ENCODE measurements around the gene C16orf86.
"Not testable (repeated sequence)": the region's sequence is repeated elsewhere in the genome, so short reads cannot be mapped to it uniquely, and the experiment has no call there.

The C16orf86 gene

DNA sequence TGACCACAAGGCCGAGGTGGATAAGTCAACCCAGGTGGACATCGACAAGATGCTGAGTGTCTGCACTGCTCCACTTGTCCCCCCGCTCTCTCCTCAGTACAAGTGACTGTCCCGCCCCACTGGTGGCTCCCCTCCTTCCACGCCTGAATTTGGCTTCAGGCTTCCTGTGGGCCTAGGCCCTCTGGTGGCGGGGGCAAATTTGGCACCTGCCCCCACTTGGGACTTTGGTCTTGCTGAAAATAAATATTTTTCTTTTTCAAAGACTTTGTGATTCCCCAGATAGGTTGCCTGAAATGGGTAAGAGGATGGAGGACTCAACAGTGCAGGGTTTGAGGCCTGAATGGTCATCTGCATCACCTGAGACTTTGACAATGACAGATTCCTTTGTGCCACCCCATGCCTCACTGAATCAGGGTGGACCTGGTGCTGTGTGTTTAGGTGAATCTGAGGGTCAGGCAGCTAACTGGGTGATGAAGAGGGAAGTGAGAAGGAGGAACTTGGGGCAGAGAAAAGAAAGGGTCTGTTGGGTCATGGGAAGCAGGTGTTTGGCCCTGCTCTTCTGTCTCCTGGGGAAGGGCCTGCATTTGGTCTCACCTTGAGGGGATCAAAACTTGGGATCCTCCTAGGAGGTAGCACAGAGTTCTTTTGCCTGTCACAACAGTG lies 2.0 kb downstream of the C16orf86 start:
- DNase-seq, result no peak

DNA sequence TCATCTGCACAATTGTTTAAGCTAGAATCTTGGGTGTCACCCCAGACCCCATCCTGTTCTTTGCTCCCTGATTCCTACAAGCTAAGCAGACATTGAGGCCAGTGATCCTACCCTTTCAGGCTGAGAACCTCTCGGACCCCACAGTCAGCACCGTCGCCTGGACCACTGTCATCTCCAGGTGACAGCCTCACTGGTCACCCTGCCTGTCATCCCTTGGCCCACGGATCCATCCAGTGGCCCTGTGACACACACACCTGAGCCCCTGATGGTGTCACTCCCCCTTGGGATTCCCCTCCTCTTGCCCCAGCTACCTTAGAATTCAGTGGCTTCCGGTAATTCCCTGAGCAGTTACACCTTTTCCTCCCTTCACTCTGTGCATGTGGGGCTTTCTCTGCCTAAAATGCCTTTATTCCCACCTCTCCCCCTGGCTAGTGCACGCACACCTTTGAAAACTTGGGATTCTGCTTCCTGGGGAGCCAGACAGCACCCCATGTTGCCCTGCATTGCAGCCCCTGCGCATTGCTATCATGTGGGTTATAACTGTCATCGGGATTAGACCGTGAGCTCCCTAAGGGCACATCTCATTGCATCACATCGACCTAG lies 3.0 kb downstream of the C16orf86 start:
- no peak for DNase-seq

DNA sequence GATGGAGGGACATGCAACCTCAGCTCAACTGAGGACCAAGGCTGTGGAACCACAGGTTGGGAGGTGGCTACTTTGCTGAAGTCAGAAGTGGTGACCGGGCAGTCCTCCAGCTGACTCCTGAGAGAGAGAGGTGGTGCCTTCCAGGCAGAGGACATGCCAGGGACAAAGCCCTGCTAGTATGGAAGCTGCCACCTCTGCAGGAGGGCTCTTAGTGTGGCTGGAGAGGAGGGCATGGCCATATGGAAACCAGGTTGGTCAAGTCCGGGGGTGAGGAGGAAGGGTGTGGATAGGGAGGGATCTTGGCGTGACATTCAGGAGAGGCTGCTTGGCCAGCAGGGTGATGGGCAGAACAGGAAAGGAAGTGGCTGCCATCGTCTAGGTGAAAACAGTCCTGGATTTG lies 5.7 kb downstream of the C16orf86 start:
- no peak for DNase-seq

DNA sequence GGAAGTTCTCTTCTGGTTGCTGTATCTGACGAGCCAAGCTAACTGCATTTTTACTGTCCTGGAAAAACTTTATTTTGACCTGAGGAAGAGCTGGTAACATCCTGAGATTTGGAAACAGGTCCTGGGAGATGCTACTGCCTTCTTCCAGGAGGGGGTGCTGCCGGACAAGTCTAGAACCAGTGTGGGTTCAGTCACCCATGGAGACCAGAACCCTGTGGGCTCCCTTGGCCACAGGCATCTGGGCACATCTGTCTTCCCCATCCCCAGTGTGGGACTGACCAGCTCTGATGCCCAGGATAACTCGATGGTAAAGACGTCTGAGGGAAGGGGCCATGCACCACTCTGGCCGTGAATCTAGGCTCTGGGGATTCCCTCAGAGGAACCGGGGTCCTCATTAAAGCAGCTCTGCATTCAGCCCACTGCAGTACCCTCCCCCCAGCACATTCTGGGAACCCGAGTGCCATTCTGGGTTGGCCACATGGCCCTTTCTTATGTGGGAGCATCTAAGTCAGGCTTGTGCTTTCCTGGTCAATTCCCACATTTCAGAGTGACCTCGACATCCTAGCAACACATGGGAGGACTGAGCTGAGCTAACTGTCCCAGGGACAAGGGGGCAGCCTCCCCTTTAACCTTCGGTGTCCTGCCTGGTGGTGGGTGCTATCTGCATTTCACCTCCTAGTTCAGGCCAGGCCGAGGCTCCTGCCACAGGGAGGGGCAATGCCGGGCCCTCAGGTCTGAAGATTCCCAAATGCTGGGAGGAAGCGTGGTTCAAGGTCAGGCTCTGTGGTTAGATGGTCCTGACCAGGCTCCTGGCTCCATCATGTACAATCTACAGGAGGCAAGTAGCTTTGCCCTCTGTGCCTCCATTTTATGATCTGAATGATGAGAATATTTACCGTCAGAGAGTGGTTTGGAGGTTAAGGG lies 6.4 kb downstream of the C16orf86 start:
- DNase-seq, result no peak

DNA sequence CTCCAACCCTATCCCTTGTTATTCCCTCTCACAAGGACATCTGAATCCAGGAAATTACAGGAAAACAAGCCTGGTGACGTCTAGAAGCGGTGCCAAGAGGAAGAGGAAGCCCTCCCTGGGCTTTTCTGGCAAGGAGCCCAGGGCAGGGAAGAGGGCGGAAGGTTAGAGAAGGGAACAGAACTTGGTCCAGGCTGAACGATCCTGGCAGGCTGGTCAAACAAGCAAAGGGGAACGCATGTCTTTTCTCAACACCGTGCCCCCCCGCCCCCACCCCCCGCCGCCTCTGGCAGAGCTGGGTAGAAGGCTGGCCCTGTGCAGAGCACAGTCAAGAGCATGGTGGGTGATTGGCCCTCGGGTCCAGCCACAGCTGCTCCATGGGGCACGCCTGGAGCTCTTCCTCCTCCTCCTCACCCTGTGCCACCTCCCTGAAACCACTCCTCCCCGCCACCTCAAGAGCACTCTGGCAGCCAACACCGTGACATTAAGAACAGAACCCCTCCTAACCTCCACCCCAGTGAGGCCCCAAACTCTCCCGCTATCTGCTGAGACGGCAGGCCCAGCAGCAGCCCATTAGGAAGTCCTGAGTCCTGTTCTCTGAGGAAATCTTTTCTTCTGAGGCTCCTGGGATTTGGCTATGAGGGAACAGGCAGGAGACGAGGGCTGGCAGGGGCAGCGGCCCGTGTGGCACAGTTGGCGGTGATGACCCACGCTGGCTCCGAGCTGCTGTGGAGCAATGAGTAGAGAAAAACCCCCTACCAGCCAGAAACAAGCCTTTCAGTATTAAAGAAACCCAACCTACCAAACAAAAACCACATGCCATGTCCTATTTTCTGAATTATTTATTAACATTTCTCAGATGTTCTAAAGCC lies 7.3 kb downstream of the C16orf86 start:
- DNase-seq, result no peak

DNA sequence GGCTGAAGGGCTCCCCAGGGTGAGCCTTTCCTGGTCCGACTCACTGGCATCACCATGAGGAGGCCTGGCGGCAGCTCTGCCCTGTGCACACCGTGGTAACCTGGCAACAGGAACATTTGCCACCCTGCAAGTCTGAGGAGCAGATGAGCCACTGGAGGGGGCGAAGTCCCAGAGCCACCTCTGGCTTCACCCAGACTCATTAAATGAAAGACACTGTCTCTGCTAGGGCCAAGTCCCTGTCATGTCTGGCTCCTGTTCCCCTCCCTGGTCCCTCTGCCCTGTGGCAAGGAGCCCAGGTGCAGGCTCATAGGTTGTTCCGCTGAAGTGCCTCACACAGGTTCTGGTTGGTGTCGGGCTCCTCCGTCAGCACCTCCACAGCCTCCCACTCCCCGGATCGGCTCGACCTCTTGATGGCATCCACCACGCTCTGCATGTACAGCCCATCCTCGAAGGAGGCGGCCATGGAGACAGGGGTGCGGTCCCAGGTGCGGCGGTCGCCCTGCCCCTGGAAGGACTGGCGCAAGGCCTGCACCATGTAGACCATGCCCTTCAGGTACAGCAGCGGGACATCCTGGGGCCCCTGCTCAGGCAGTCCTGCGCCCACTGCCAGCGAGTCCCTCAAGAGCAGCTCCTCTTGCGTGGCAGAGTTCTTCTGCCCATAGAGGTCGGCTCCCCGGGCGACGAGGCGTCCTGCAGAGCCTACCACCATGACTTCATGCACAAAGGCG lies 8.4 kb downstream of the C16orf86 start:
- DNase-seq, result no peak

DNA sequence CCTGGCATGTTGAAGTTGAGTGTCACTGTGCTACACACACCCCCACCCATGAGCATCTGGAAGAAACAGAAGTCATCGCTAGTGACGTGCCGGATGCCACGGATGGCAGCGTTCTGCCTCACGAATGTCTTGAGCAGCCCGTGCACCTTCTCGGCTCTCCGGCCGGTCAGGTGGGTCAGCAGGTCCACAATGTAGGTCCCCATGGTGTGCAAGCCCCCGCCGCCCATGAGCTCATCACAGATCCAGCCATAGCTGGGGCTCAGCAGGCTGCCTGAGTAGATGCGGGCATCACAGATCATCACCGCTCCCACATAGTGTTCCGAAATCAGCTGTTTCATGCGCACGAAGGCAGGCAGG lies 8.9 kb downstream of the C16orf86 start:
- no peak for DNase-seq

DNA sequence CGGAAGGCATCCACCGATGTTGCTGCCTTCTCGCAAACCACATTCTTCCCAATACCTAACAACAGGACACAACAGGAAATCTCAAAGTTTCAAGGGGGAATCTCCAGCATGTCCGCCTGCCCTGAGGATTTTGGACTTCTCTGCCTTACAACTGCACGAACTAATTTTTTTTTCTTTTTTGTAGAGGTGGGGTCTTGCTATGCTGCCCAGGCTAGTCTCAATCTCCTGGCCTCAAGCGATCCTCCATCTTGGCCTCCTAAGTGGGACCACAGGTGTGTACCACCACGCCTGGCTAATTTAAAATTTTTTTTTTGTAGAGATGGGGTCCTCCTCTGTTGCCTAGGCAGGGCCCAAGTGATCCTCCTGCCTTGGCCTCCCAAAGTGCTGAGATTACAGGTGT lies 9.4 kb downstream of the C16orf86 start:
- no peak for DNase-seq

DNA sequence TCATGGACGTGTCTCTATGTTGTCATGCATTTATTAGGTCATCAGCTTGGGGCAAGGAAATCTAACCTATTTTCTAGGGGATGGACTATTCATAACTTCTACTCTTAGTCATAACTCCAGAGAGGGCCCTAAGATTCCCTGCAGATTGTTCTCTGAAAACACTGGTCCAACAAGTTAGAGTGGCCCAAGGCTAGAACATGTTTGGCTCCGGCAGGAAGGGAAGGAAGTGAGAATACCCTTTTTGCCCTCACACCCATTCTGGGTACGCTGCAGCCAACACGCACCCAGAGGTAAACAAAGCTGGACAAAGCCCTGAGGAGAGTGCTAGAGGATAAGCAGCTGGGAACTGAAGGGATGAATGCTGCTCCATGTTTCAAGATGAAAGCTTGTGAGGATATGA lies 9.9 kb downstream of the C16orf86 start:
- no peak for DNase-seq

DNA sequence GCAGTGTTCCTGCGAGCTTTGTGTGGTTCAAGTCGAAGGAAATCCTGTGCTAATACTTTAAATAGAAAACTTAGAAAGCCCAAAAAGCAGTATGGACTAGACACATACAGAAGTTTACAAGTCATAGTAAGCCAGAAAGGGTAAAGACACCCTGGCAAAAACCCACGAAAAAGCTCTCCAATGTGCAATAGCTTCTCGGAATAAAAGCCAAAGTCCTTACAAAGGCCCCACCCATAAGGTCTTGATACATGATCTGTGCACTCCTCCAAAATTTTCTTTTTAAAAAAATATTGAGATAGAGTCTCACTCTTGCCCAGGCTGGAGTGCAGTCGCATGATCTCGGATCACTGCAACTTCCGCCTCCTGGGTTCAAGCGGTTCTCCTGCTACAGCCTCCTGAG lies 10.3 kb downstream of the C16orf86 start:
- no peak for DNase-seq

DNA sequence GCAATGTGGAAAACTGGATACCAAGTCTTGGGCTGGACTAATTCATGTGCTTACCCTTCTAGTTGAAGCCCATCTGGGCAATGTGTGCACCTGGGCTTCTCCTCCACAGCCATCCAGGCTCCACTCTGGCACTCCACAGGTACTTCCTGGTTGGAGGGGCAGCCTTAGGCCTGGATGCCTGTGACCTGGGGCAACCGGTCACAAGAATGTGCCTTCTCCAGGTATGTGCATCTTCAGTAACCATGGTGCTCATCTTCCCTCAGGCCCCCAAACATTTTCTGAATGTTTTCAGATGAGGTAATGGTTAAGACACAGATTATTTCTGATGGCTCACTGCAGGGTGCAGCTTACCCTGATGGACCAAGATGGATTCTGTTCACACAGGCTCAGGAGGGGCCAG lies 11.1 kb downstream of the C16orf86 start:
- no peak for DNase-seq

DNA sequence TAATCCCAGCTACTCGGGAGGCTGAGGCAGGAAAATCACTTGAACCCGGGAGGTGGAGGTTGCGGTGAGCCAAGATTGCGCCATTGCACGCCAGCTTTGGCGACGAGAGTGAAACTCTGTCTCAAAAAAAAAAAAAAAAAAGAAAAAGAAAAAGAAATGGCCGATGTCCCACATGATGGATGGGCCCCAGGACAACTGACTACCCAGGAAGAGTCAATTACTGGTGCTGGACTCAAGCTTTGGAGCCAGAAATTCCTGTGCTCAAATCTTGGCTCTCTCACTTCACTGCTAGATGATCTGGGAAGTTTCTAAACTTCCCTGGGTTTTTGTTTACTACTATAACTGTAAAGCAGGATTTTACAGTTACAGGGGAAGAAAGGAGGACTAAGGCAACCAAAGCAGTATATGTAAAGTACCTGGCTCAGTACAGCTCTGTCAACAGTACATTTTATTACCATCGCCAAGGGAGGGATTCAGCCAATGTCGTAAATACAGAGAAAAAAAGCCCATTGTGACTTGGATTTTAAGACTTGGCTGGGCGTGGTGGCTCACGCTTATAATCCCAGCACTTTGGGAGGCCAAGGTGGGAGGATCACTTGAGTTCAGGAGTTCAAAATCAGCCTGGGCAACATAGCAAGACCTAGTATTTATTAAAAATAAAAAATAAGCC lies 11.9 kb downstream of the C16orf86 start:
- DNase-seq, result no peak

DNA sequence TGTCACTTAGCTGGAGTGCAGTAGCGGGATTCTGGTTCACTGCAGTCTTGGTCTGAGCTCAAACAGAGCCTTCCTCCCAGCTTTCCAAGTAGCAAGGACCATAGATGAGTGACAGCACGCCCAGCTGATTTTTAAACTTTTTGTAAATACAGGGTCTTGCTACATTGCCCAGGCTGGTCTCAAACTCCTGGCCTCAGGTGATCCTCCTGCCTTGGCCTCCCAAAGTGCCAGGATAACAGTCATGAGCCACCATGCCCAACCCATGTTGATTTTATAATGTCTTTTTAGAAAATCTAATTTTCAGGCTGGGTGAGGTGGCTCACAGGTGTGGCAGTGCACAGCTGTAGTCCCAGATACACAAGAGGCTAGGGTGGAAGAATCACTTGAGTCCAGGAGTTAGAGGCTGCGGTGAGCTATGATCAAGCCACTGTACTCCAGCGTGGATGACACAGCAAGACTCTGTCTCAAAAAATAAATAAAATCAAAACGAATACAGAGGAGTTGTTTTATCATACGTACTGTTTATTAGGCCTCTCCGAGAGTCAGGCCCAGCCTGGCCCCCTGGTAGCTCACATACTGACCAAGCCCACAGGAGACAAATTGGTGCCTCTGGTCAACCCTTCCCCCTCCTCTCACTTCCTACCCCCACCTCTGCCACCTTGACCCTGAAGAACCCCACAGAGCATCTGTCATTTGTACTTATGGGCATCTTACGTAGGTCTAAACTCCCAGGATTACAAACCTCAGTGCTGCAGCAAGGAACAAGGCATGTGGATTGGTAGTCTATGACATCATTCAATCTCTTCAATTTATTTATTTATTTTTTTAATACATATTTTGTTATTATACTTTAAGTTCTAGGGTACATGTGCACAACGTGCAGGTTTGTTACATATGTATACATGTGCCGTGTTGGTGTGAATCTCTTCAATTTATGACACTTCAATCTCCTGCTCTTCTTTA lies 13.6 kb downstream of the C16orf86 start:
- no peak for DNase-seq

DNA sequence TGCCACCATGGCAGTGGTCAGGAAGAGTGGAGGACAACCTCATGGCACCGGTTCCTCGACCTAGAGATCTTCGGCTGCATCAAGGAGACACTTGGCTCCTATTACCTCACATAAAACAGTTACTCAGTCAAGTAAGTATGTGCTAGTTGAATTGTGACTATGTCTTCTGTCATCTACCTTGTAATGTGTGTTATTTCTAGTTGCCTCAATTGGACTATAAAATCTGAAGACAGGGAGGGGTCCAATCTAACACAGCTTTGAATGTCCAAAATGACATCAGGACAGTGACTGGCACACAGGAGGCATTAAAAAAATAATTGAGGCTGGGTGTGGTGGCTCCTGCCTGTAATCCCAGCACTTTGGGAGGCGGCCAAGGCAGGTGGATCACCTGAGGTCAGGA lies 17.2 kb downstream of the C16orf86 start:
- DNase-seq, result no peak

DNA sequence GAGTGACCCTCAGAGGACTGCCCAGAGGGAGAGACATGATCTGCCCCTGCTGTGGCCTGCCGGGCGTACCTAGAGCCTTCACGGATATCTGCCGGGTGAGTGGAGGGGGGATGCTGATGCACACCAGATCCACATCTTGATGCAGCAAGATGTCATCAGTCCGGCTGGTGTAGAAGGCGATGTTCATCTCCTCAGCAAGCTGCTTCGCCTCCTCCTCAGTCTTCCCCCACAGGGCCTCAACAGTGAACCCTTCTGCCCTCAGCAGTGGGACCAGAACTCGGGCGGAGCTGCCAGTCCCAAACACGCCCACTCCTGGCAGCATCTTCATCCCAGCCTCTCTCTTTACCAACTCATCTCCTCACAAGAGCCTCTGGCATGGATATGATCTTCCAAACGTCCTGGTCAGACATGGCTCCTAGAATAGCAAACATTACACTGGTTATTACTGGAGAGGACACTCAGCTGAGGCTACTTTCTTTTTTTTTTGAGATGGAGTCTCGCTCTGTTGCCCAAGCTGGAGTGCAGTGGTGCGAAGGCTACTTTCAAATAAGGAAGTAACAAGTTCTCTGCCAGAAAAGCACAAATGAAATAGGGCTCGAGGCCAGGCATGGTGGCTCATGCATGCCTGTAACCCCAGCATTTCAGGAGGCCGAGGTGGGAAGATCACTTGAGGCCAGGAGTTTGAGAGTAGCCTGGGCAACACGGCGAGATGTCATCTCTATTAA lies 18.9 kb downstream of the C16orf86 start:
- no peak for DNase-seq

DNA sequence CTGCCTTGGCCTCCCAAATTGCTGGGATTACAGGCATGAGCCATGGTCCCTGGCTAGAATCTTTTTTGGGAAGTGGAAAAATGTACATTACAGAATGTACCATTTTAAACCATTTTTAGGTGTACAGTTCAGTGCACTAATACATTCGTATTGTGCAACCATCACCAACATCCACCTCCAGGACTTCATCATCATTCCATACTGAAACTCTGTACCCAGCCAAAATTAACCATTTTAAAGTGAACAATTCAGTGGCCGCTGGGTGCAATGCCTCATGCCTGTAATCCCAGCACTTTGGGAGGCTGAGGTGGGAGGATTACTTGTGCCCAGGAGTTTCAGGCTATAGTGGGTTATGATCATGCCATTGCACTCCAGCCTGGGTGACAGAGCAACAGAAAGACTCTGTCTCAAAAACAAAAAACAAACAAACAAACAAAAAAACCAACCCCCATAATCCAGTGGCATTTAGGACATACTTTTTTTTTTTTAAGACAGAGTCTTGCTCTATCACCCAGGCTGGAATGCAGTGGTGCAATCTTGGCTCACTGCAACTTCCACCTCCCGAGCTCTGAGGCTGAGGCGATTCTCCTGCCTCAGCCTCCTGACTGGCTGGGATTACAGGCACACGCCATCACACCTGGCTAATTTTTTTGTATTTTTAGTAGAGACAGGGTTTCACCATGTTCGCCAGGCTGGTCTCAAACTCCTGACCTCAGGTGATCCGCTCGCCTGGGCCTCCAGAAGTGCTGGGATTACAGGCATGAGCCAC lies 27.1 kb downstream of the C16orf86 start:
- not testable (repeated sequence) for DNase-seq

DNA sequence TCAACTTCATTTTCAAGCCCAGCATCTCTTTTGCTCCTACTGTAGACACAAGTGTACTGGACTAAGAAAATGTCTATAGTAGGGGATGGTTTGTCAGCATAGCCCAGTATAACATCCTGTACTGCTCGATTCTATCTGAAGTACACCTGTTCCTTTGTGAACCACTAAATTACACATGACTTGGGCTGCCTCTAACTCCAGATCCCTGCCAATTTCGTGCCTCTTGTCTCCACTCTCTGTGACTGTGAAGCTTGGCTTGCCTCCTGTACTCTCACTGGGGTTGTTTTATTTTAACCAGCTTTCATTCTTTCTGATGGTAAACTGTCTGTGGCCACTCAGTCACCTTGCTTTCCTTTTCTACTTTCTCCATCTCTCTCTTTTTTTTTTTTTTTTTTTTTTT lies 28.0 kb downstream of the C16orf86 start:
- DNase-seq, result no peak

DNA sequence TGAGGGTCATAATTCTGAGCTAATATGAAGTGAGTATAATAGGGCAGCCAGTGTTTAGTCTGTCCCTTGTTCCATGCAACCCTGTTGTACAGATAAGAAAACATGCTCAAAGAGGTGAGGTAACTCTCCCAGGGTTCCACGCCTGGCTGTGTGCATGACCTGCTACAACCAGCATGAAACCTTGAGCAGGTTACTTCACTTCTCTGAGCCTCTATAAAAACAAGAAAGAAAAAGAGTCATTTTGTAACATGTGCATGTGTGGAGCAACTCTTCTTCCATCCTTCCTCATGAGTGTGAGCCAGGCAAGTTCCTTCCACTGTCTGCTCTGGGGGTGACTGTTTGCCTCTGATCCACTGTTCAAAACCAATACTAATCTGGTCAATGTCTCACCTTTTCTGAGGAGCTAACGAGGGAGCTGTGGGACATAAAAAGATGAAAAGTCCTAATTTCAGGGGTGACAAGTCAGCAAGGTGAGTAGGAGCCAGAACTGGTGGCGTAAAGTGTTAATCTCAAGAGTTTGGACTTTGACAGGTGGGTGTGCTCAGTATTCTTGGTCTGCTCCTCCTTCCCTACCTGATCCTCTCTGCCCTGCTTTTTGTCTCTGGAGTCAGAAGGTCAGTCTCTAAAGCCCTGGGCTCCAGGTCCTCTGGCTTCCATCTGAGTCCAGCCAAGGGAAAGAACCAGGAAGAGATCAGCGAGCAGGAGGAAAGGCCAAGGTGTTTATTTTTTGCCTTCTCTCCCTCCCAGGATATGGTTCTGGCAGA lies 31.0 kb downstream of the C16orf86 start:
- DNase-seq, result no peak

Data from amniotic stem cell (primary cell).